NCI-H2081 (cell line): ENCODE results near the gene TMEM184B.

Experiments used
- DNase-seq, 2 experiments: peaks; one replicate each; lab custom pipeline; 2025; lab: John Stamatoyannopoulos, UW

TMEM184B gene

GRCh38 chr22:38276166-38276565 is 3.4 kb upstream of the TMEM184B start:
- no peak for DNase-seq

- no peak for DNase-seq
Observed at GRCh38 chr22:38273135-38273826, 471 bp upstream of the TMEM184B start.

- peak; percentile 67 to 76 for DNase-seq
Observed at GRCh38 chr22:38271927-38272372, 860 bp downstream of the TMEM184B start.

- no peak for DNase-seq
Observed at GRCh38 chr22:38271101-38271500, 1.7 kb downstream of the TMEM184B start.

GRCh38 chr22:38270091-38270992 is 2.5 kb downstream of the TMEM184B start:
- DNase-seq, result no peak

GRCh38 chr22:38269466-38269865 is 3.3 kb downstream of the TMEM184B start:
- DNase-seq, result no peak

- no peak for DNase-seq
Observed at GRCh38 chr22:38267086-38267485, 5.7 kb downstream of the TMEM184B start.

GRCh38 chr22:38266120-38266519 is 6.7 kb downstream of the TMEM184B start:
- DNase-seq, result no peak

GRCh38 chr22:38264322-38264843 is 8.4 kb downstream of the TMEM184B start:
- no peak for DNase-seq

GRCh38 chr22:38262051-38262795 is 10.6 kb downstream of the TMEM184B start:
- DNase-seq, result no peak

- DNase-seq, result no peak
Observed at GRCh38 chr22:38260761-38261681, 11.8 kb downstream of the TMEM184B start.

- DNase-seq, result no peak
Observed at GRCh38 chr22:38259370-38259769, 13.4 kb downstream of the TMEM184B start.

- no peak for DNase-seq
Observed at GRCh38 chr22:38258895-38259294, 13.9 kb downstream of the TMEM184B start.

- peak; percentile 60 to 79 for DNase-seq
Observed at GRCh38 chr22:38257650-38258250, 15.1 kb downstream of the TMEM184B start.

- no peak for DNase-seq
Observed at GRCh38 chr22:38257181-38257580, 15.6 kb downstream of the TMEM184B start.

GRCh38 chr22:38255697-38256096 is 17.1 kb downstream of the TMEM184B start:
- DNase-seq, result no peak

GRCh38 chr22:38251341-38251692 is 21.5 kb downstream of the TMEM184B start:
- DNase-seq, result no peak

- DNase-seq, result no peak
Observed at GRCh38 chr22:38250643-38251340, 22.0 kb downstream of the TMEM184B start.

- no peak for DNase-seq
Observed at GRCh38 chr22:38249803-38250642, 22.8 kb downstream of the TMEM184B start.
